Tibial nerve (tissue), 4 donors: Measurements from ENCODE around the gene FOXL1. TPM values are rescaled to one million over a fixed set of nuclear protein-coding genes. Genes with fewer than 3 reads are reported as not detected.
A peak's percentile ranks its signal among the peaks of the same experiment; 100 is the strongest.

Experiments used
- DNase-seq, 2 donors: peaks; one replicate each; pipeline ENCODE4 v3.0.0-alpha.2; 2019; ENCODE audit warnings: low spot score in 2 of 2
- H3K27ac ChIP-seq, 4 donors: fragments of 200-600 bp; sonication (generic) in 3 of 4; one replicate each; pipeline ENCODE4 v1.5.1; 2017 to 2019; ENCODE audit warnings: mild to moderate bottlenecking in 1 of 4
- H3K27me3 ChIP-seq, 2 donors: fragments of 200-600 bp; sonication (generic) in 1 of 2; one replicate each; pipeline versions ENCODE4 v1.5.1 to v1.6.0; 2017 to 2019
- H3K36me3 ChIP-seq, 3 donors: fragments of 200-600 bp; sonication (generic); one replicate each; pipeline ENCODE4 v1.5.1; 2018 to 2019
- H3K4me1 ChIP-seq, 4 donors: fragments of 200-600 bp; sonication (generic) in 3 of 4; one replicate each; pipeline ENCODE4 v1.5.1; 2017 to 2019
- H3K4me3 ChIP-seq, 4 donors: fragments of 200-600 bp; sonication (generic) in 3 of 4; one replicate each; pipeline ENCODE4 v1.5.1; 2017 to 2019; ENCODE audit warnings: mild to moderate bottlenecking in 1 of 4, moderate library complexity in 1 of 4
- H3K9me3 ChIP-seq, 4 donors: fragments of 200-600 bp; sonication (generic) in 3 of 4; one replicate each; pipeline ENCODE4 v1.5.1; 2017 to 2019
- EP300 ChIP-seq, 2 donors: sonication (generic); formaldehyde crosslinking; IDR thresholded peaks; one replicate each; pipeline ENCODE4 v1.6.1; 2017; ENCODE audit warnings: antibody characterized with exemption in 2 of 2, mild to moderate bottlenecking in 1 of 2
- POLR2A ChIP-seq, 2 donors: fragments of 450-650 bp; IDR thresholded peaks; one replicate each; pipeline ENCODE4 v1.6.1; 2017; ENCODE audit warnings: antibody characterized with exemption in 2 of 2, mild to moderate bottlenecking in 2 of 2, moderate library complexity in 2 of 2
- WGBS, 2 donors: methylation state at CpG; one replicate each; pipeline ENCODE4 v1.1.5; 2018; 5-methylcytosine and 5-hydroxymethylcytosine counted together
- total RNA-seq, 4 donors: library from RNA; depleted of rRNA; stranded (reverse); fragments of >200 nt; gene quantifications; one replicate each; pipeline ENCODE4 v1.1.0, GENCODE V29; 2016
- TF ChIP-seq, protein P1 (sequence below), 5 experiments: fragments of 200-600 bp in 3 of 5; fragments of 450-650 bp in 2 of 5; sonication (generic) in 3 of 5; IDR thresholded peaks; one replicate each; pipeline ENCODE4 v1.5.1; 2016 to 2019; ENCODE audit warnings: antibody characterized with exemption in 5 of 5, mild to moderate bottlenecking in 3 of 5, moderate library complexity in 2 of 5

Gene FOXL1
- total RNA-seq, 4 donors from 2014 or later: 6.9 to 10.5 (median 8.1) TPM

DNA sequence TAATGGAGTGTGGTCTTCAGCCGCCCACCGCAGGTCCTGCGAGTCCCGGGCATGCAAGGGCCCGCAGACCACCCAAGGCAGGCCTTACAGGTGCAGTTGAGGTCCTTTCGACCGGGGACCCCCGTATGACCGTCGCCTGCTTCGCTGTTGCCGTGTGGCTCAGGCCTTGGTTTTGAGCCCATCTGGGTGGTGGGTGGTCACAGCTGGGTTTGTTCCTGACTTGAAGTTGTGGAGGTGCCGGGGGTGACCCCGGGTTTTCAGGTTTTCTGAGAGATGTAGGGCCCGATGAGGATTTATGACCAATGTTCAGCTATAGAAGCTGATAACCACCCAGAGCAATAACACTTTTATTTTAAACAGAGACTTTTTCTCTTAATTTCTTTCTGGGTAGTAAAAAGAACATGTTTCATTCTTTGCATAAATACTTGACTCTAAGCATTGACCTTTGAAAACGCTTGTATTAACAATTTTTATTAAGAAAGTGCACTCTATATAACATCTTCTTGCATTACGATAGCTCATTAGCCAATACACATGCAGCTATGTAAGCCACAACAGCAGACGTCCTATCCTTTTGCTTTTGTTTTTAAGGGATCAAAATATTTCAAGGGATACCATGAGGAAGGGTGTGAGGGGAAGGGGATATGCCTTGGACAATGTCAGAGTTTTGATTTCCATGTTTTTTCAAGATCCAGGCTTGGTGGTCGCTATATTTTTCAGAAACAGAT is 1.9 kb downstream of the FOXL1 start:
- Histone ChIP-seq H3K27me3 (peaks cover 0 to 59% of the 10 kb centered on the region in 2 donors), H3K4me3 (peak overlapping the region in 2 of 4 donors; percentile 26 to 46), H3K4me1 (peaks cover 0 to 60% (median 13%) of the 10 kb centered on the region in 4 donors), H3K36me3 (no peaks in the 10 kb centered on the region), H3K27ac (peak overlapping the region; percentile 32 to 92 (median 77)), H3K9me3 (no peaks in the 10 kb centered on the region)
- WGBS, 2 donors: 41 to 43% methylated on average over 15 to 18 of the region's 19 CpGs
- TF ChIP-seq POLR2A (IDR thresholded peaks at IDR 0.05) (no peak), EP300 (IDR thresholded peaks at IDR 0.05) (no peak)
- TF ChIP-seq, protein P1, sequence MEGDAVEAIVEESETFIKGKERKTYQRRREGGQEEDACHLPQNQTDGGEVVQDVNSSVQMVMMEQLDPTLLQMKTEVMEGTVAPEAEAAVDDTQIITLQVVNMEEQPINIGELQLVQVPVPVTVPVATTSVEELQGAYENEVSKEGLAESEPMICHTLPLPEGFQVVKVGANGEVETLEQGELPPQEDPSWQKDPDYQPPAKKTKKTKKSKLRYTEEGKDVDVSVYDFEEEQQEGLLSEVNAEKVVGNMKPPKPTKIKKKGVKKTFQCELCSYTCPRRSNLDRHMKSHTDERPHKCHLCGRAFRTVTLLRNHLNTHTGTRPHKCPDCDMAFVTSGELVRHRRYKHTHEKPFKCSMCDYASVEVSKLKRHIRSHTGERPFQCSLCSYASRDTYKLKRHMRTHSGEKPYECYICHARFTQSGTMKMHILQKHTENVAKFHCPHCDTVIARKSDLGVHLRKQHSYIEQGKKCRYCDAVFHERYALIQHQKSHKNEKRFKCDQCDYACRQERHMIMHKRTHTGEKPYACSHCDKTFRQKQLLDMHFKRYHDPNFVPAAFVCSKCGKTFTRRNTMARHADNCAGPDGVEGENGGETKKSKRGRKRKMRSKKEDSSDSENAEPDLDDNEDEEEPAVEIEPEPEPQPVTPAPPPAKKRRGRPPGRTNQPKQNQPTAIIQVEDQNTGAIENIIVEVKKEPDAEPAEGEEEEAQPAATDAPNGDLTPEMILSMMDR (IDR thresholded peaks at IDR 0.05): no peak
- no peak for DNase-seq

DNA sequence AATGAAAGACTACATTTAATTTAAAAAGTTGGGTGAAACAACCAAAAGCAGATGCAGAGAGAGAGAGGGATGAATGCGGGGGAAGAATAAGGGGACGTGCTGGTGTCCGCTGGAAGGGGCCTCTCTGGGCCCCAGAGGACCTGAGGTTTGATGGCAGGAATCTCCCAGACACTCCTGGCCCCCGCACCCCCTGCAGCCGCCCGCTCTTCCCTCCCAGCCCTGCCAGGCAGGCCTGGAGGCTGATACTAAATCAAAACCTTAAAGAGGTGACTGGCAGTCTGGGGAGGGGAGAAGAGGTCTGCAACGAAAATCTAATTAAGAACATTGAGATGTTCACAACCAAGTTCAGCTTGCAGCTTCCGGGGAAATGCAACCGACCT is 2.4 kb downstream of the FOXL1 start:
- no peak for DNase-seq
- WGBS, 2 donors: 49 to 72% methylated on average over 9 of the region's 9 CpGs
- Histone ChIP-seq H3K9me3 (no peaks in the 10 kb centered on the region), H3K4me3 (peak overlapping the region in 1 of 4 donors; percentile 46), H3K36me3 (no peaks in the 10 kb centered on the region), H3K27me3 (peaks cover 0 to 53% of the 10 kb centered on the region in 2 donors), H3K4me1 (peaks cover 0 to 60% (median 8%) of the 10 kb centered on the region in 4 donors), H3K27ac (peak overlapping the region; percentile 23 to 92 (median 56))
- TF ChIP-seq, protein P1 (IDR thresholded peaks at IDR 0.05): no peak
- TF ChIP-seq POLR2A (IDR thresholded peaks at IDR 0.05) (no peak), EP300 (IDR thresholded peaks at IDR 0.05) (no peak)

DNA sequence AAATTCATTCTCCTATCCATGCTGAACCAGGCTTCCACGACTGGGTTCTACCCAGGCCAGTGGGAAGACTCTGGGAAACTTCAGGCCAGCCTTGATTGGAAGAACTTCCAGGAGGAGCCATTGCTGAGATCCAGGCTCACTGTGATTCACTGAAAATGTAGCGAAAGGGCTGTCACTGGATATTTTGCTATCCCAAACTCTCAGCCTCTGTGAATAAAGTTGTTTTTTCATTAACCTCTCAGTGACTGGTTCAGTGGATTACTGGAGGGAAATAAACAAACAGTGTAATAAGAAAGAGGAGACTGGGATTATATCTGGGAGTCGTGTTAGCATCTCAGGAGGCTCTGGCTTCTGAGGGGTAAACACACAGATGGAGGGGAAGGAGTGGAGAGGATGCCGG is 3.1 kb downstream of the FOXL1 start:
- Histone ChIP-seq H3K4me1 (peaks cover 0 to 60% (median 4%) of the 10 kb centered on the region in 4 donors), H3K36me3 (no peaks in the 10 kb centered on the region), H3K4me3 (no peak overlapping the region), H3K27ac (peak overlapping the region in 2 of 4 donors; percentile 86 to 92), H3K9me3 (no peaks in the 10 kb centered on the region), H3K27me3 (peaks cover 0 to 46% of the 10 kb centered on the region in 2 donors)
- no peak for TF ChIP-seq POLR2A (IDR thresholded peaks at IDR 0.05)
- no peak for TF ChIP-seq EP300 (IDR thresholded peaks at IDR 0.05)
- TF ChIP-seq, protein P1 (IDR thresholded peaks at IDR 0.05): no peak
- no peak for DNase-seq
- WGBS, 2 donors: 43 to 59% methylated on average over 4 of the region's 4 CpGs

DNA sequence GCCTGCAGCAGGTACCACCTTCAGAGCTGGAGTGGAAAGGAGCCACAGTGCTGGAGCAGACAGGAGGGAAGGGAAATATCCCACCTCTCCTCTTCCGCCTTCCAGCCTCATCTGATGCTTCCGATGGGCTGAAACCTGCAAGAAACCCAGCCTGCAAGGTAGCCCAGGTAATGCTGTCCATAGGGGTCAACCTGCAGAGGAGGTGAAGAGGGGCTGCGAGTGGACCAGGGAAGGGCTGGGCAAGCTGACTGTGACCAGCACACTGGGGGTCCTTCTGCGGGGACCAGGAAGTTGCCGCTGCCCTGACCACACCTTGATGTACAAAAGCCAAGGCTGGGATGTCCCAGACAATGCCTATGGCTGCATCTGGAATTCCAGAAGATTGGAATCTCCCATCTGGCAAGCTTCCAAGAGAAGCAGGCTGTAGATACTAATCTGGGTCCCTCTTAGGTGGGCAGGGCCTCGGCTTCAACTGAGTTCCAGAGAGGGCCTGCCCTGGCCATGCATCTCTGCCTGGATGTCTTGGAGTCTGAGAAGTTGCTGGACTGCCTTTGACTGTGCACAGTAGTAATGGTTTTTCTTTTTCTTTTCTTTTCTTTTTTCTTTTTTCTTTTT is 5.8 kb downstream of the FOXL1 start:
- no peak overlapping the region for H3K27ac ChIP-seq
- no peak for DNase-seq
- no peak overlapping the region for H3K4me3 ChIP-seq
- WGBS, 2 donors: 78 to 87% methylated on average over 5 to 6 of the region's 6 CpGs
- H3K36me3 ChIP-seq: no peaks in the 10 kb centered on the region
- H3K27me3 ChIP-seq: peaks cover 0 to 21% of the 10 kb centered on the region in 2 donors
- H3K4me1 ChIP-seq: peaks cover 0 to 38% (median 0%) of the 10 kb centered on the region in 4 donors
- TF ChIP-seq POLR2A (IDR thresholded peaks at IDR 0.05) (no peak), EP300 (IDR thresholded peaks at IDR 0.05) (no peak)
- TF ChIP-seq, protein P1 (IDR thresholded peaks at IDR 0.05): no peak
- no peaks in the 10 kb centered on the region for H3K9me3 ChIP-seq
